Smooth muscle cell (in vitro differentiated cells): ENCODE data around the gene RORC. TPM values are rescaled to one million over a fixed set of nuclear protein-coding genes. Genes with fewer than 3 reads are reported as not detected.
"Not testable (repeated sequence)": the region's sequence is repeated elsewhere in the genome, so short reads cannot be mapped to it uniquely, and the experiment has no call there.

Source experiments
- DNase-seq: peaks from one replicate; lab custom pipeline; 2025; ENCODE audit not compliant: unreplicated experiment; lab: John Stamatoyannopoulos, UW
- H2AFZ ChIP-seq: fragments of 200-600 bp; sonication (generic); 2 replicates; pipeline ENCODE4 v1.6.0; 2016; ENCODE audit warnings: antibody characterized with exemption, low read depth, mild to moderate bottlenecking
- H3F3A ChIP-seq: fragments of 200-600 bp; sonication (generic); 2 replicates; pipeline ENCODE4 v1.6.0; 2017; ENCODE audit warnings: antibody characterized with exemption, low read depth
- H3K27ac ChIP-seq: fragments of 200-600 bp; sonication (generic); 2 replicates; pipeline ENCODE4 v1.5.1; 2016; ENCODE audit warnings: low read depth, mild to moderate bottlenecking
- H3K27me3 ChIP-seq: fragments of 200-600 bp; sonication (generic); 2 replicates; pipeline ENCODE4 v1.6.1; 2016; ENCODE audit warnings: low read depth, mild to moderate bottlenecking
- H3K36me3 ChIP-seq: fragments of 200-600 bp; sonication (generic); 2 replicates; pipeline ENCODE4 v1.5.1; 2016; ENCODE audit warnings: low read depth
- H3K4me1 ChIP-seq: fragments of 200-600 bp; sonication (generic); 2 replicates; pipeline ENCODE4 v1.5.1; 2016; ENCODE audit warnings: low read depth
- H3K4me2 ChIP-seq: fragments of 200-600 bp; sonication (generic); 2 replicates; pipeline ENCODE4 v1.6.0; 2016; ENCODE audit warnings: mild to moderate bottlenecking
- H3K4me3 ChIP-seq: fragments of 200-600 bp; sonication (generic); 2 replicates; pipeline ENCODE4 v1.5.1; 2016; ENCODE audit warnings: mild to moderate bottlenecking
- H3K79me2 ChIP-seq: fragments of 200-600 bp; sonication (generic); 2 replicates; pipeline ENCODE4 v1.6.0; 2016; ENCODE audit warnings: low read depth, mild to moderate bottlenecking
- H3K9ac ChIP-seq: fragments of 200-600 bp; sonication (generic); 2 replicates; pipeline ENCODE4 v1.6.0; 2016; ENCODE audit warnings: low read depth
- H3K9me3 ChIP-seq: fragments of 200-600 bp; sonication (generic); replicated peaks from 2 replicates; pipeline ENCODE4 v1.5.1; 2016; ENCODE audit warnings: low read depth
- H4K20me1 ChIP-seq: fragments of 200-600 bp; sonication (generic); 2 replicates; pipeline ENCODE4 v1.6.0; 2016; ENCODE audit warnings: low read depth
- CTCF ChIP-seq: fragments of 200-600 bp; sonication (generic); IDR thresholded peaks from 2 replicates; pipeline ENCODE4 v1.5.1; 2017; ENCODE audit warnings: borderline replicate concordance, mild to moderate bottlenecking, antibody characterized with exemption; ENCODE audit not compliant: insufficient read depth, poor library complexity, severe bottlenecking
- WGBS: methylation state at CpG from one replicate; pipeline ENCODE4 v1.1.7; 2016; ENCODE audit warnings: low lambda C conversion rate; 5-methylcytosine and 5-hydroxymethylcytosine counted together
- polyA plus RNA-seq: library from polyadenylated mRNA; unstranded; fragments of >200 nt; fragmentation: Nextera tagmentation; extraction: Ambion mirVana; gene quantifications from 2 replicates; pipeline ENCODE4 v1.2.1, GENCODE V29; 2016
- total RNA-seq: library from RNA; depleted of rRNA; stranded (reverse); fragments of >200 nt; gene quantifications from 2 replicates; pipeline ENCODE4 v1.2.3, GENCODE V29; 2014

Gene RORC
- total and polyA plus RNA-seq, 2 experiments from 2014 or later = not detected

DNA sequence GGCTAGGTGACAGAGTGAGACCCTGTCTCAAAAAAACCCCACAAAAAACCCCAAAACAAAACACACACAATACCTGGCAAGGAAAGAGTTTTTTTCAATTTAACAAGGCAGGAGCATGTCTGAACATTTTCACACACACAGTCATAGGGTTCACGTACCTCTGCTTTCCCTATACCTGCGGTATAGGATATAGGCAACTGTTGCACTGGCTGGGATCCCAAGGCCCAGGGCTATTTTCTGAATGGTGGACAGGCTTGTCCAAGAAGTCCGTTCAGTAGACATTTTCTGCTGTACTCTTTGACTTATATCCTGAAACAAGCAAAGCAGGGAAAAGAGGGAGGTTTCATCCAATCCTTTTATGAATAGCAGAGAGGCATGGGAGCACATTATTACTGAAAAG is 48.9 kb downstream of the RORC start:
- no peaks in the 10 kb centered on the region for H3K9me3 ChIP-seq
- no peak overlapping the region for H2AFZ ChIP-seq
- no peaks in the 10 kb centered on the region for H3K79me2 ChIP-seq
- no peaks in the 10 kb centered on the region for H3F3A ChIP-seq
- no peak overlapping the region for H3K4me3 ChIP-seq
- TF ChIP-seq CTCF = no peak
- WGBS = 85% methylated on average over 3 of the region's 3 CpGs
- no peaks in the 10 kb centered on the region for H4K20me1 ChIP-seq
- no peak for DNase-seq
- no peak overlapping the region for H3K9ac ChIP-seq
- H3K4me1 ChIP-seq = no peaks in the 10 kb centered on the region
- H3K27me3 ChIP-seq = peaks cover 4% of the 10 kb centered on the region
- H3K27ac ChIP-seq = no peak overlapping the region
- H3K4me2 ChIP-seq = no peak overlapping the region
- H3K36me3 ChIP-seq = no peaks in the 10 kb centered on the region

DNA sequence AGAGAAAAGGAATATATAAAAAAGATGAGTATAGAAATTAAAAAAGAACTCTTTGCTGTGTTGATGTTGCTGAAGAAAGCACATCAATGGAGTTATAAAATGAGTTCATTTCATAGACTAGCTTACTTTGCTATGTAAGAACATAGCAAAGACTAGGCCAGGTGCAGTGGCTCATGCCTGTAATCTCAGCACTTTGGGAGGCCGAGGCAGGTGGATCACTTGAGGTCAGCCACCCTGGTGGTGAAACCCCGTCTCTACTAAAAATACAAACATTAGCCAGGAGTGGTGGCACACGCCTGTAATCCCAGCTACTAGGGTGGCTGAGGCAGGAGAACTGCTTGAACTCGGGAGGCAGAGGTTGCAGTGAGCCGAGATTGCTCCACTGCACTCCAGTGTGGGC is 49.6 kb downstream of the RORC start:
- not testable (repeated sequence) for H3F3A ChIP-seq, H3K4me2 ChIP-seq, DNase-seq, H3K4me3 ChIP-seq, H3K36me3 ChIP-seq, H4K20me1 ChIP-seq, H3K4me1 ChIP-seq, H3K9ac ChIP-seq, H3K79me2 ChIP-seq, H3K9me3 ChIP-seq, H2AFZ ChIP-seq, H3K27me3 ChIP-seq, H3K27ac ChIP-seq
- WGBS = 91% methylated on average over 5 of the region's 5 CpGs

DNA sequence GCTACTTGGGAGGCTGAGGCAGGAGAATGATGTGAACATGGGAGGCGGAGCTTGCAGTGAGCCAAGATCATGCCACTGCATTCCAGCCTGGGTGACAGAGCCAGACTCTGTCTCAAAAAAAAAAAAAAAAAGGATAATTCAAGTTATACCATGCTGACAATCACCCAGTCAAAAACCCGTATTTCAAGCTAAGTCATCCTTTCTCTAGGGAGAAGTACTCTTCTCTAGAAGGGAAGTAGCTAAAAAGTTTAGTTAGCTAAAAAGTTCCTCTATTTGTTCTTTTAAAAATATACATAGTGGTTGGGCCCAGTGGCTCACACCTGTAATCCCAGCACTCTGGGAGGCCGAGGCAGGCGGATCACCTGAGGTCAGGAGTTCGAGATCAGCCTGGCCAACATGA is 50.9 kb downstream of the RORC start:
- H4K20me1 ChIP-seq, H3K36me3 ChIP-seq, H3K4me1 ChIP-seq, H3K9me3 ChIP-seq, H2AFZ ChIP-seq, H3K4me2 ChIP-seq, H3K4me3 ChIP-seq, H3F3A ChIP-seq, DNase-seq, H3K9ac ChIP-seq, H3K27ac ChIP-seq, H3K79me2 ChIP-seq, H3K27me3 ChIP-seq: not testable (repeated sequence)
- WGBS = 97% methylated on average over 5 of the region's 5 CpGs

DNA sequence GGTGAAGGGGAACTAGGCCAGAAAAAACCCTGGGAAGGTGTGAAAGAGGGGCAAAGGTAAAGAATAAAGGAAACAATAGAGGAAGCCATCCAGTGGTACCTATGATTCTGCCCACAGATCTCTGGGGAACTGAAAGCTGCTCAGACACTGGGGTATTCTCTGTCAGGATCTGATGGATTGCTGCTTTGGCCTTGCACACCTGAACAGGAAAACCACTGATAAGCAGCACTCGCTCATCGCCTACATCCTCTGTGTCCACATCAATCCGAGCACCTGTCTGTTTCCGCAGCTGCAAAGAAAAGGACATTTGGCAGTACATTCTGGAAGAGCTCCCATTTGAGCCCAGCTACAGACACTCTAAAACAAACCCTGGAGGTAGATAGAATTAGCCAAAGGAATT is 51.8 kb downstream of the RORC start:
- TF ChIP-seq CTCF = no peak

DNA sequence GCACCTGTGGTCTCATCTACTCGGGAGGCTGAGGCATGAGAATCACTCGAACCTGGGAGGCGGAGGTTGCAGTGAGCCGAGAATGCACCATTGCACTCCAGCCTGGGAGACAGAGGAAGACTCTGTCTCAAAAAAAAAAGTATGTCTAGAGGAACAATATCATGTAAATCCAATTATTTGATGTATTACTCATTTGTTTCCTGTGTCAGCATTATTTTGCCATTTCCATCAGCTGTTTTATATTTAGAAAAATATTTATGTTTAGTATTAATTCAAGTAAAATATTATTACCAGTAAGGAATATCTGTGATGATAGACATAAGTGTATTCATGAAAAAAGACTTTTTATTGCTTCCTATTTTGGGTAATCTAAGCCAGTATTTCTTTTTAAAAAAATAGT is 54.3 kb downstream of the RORC start:
- no peak overlapping the region for H2AFZ ChIP-seq
- WGBS = 100% methylated on average over 4 of the region's 4 CpGs
- H3K9ac ChIP-seq = no peak overlapping the region
- TF ChIP-seq CTCF = no peak
- H3F3A ChIP-seq = no peaks in the 10 kb centered on the region
- no peak for DNase-seq
- H3K36me3 ChIP-seq = no peaks in the 10 kb centered on the region
- no peak overlapping the region for H3K27ac ChIP-seq
- no peaks in the 10 kb centered on the region for H3K27me3 ChIP-seq
- no peaks in the 10 kb centered on the region for H3K79me2 ChIP-seq
- H3K4me3 ChIP-seq = no peak overlapping the region
- H3K9me3 ChIP-seq = no peaks in the 10 kb centered on the region
- H3K4me1 ChIP-seq = no peaks in the 10 kb centered on the region
- no peaks in the 10 kb centered on the region for H4K20me1 ChIP-seq
- no peak overlapping the region for H3K4me2 ChIP-seq

More for the DNA sequence above, 51.8 kb downstream of the RORC start:
- DNase-seq = no peak
- no peaks in the 10 kb centered on the region for H4K20me1 ChIP-seq
- no peak overlapping the region for H3K4me2 ChIP-seq
- no peak overlapping the region for H3K9ac ChIP-seq
- no peaks in the 10 kb centered on the region for H3K36me3 ChIP-seq
- H3K4me1 ChIP-seq = no peaks in the 10 kb centered on the region
- no peak overlapping the region for H3K27ac ChIP-seq
- H3F3A ChIP-seq = no peaks in the 10 kb centered on the region
- no peak overlapping the region for H2AFZ ChIP-seq
- no peaks in the 10 kb centered on the region for H3K79me2 ChIP-seq
- H3K9me3 ChIP-seq = no peaks in the 10 kb centered on the region
- H3K4me3 ChIP-seq = no peak overlapping the region
- no peaks in the 10 kb centered on the region for H3K27me3 ChIP-seq
- WGBS = 88% methylated on average over 4 of the region's 4 CpGs
